Renal pelvis (tissue), 4 donors: ENCODE results near the gene DCTN3. TPM values are rescaled to one million over a fixed set of nuclear protein-coding genes. Genes with fewer than 3 reads are reported as not detected.

Experiments
- DNase-seq: peaks from one replicate; pipeline ENCODE4 v3.0.0-alpha.2; 2013
- polyA plus RNA-seq, 3 donors: library from polyadenylated mRNA; unstranded; fragments of 120-200 nt; gene quantifications; one replicate each; pipeline ENCODE4 v1.2.1, GENCODE V29; 2013; ENCODE audit not compliant: insufficient read length in 3 of 3

DCTN3 gene
- polyA plus RNA-seq, 3 donors, result 98.7 to 105 (median 103) TPM

GRCh38 chr9:34628656-34629490 lies 8.6 kb upstream of the DCTN3 start, which contains the start of gene ARID3C:
Gene ARID3C, minus strand, starts transcription at chr9:34629066. Its CDS starts 1,052 bp downstream, at chr9:34628014.
- no peak for DNase-seq

GRCh38 chr9:34627716-34628655 lies 7.7 kb upstream of the DCTN3 start:
- no peak for DNase-seq

- DNase-seq, result no peak
Observed at GRCh38 chr9:34625186-34625486, 4.8 kb upstream of the DCTN3 start.

GRCh38 chr9:34624475-34625185 lies 4.3 kb upstream of the DCTN3 start:
- DNase-seq, result no peak

GRCh38 chr9:34623374-34624235 lies 3.3 kb upstream of the DCTN3 start:
- DNase-seq, result no peak

- no peak for DNase-seq
Observed at GRCh38 chr9:34615132-34615531, 5.2 kb downstream of the DCTN3 start.

GRCh38 chr9:34612788-34613390 lies 7.4 kb downstream of the DCTN3 start:
- no peak for DNase-seq

- DNase-seq, result peak; percentile 89
Observed at GRCh38 chr9:34611811-34612787, 8.2 kb downstream of the DCTN3 start, which contains the start of gene RPP25L. Gene RPP25L, minus strand, starts transcription at chr9:34612097. Its CDS starts 801 bp downstream, at chr9:34611296.

GRCh38 chr9:34611251-34611810 lies 9.0 kb downstream of the DCTN3 start:
- no peak for DNase-seq

GRCh38 chr9:34610434-34611206 lies 9.7 kb downstream of the DCTN3 start:
- DNase-seq, result no peak

- DNase-seq, result no peak
Observed at GRCh38 chr9:34607331-34607730, 13.0 kb downstream of the DCTN3 start.

GRCh38 chr9:34606905-34607304 lies 13.4 kb downstream of the DCTN3 start:
- no peak for DNase-seq

- DNase-seq, result no peak
Observed at GRCh38 chr9:34606190-34606589, 14.1 kb downstream of the DCTN3 start.

- peak; percentile 85 for DNase-seq
Observed at GRCh38 chr9:34603610-34604231, 16.6 kb downstream of the DCTN3 start.

- DNase-seq, result no peak
Observed at GRCh38 chr9:34601937-34602573, 18.2 kb downstream of the DCTN3 start.

- no peak for DNase-seq
Observed at GRCh38 chr9:34600908-34601307, 19.4 kb downstream of the DCTN3 start.

- DNase-seq, result no peak
Observed at GRCh38 chr9:34599546-34599945, 20.7 kb downstream of the DCTN3 start.
